ENCODE results near the gene ESYT3.
"Not testable (repeated sequence)": the region's sequence is repeated elsewhere in the genome, so short reads cannot be mapped to it uniquely, and the experiment has no call there.

ESYT3 gene

GRCh38 chr3:138412821-138413551 is 21.4 kb upstream of the ESYT3 start:
- DNase-seq, result no peak

- DNase-seq, result not testable (repeated sequence)
These were observed 18.2 kb upstream of the ESYT3 start for GRCh38 chr3:138416236-138416635.

- DNase-seq, result peak; percentile 51
These were observed 16.8 kb upstream of the ESYT3 start for GRCh38 chr3:138417559-138417982.

- DNase-seq, result no peak
These were observed 15.7 kb upstream of the ESYT3 start for GRCh38 chr3:138418601-138419206.

GRCh38 chr3:138423316-138423715 is 11.1 kb upstream of the ESYT3 start:
- DNase-seq, result no peak

- DNase-seq, result no peak
These were observed 10.1 kb upstream of the ESYT3 start for GRCh38 chr3:138424323-138424722.

- no peak for DNase-seq
These were observed 8.2 kb upstream of the ESYT3 start for GRCh38 chr3:138426211-138426610.

GRCh38 chr3:138426754-138427153 is 7.7 kb upstream of the ESYT3 start:
- not testable (repeated sequence) for DNase-seq

- DNase-seq, result no peak
These were observed 4.8 kb upstream of the ESYT3 start for GRCh38 chr3:138429665-138430064.

GRCh38 chr3:138432576-138433240 is 1.7 kb upstream of the ESYT3 start:
- no peak for DNase-seq

- DNase-seq, result no peak
These were observed 532 bp upstream of the ESYT3 start for GRCh38 chr3:138433892-138434275.

- DNase-seq, result no peak
These were observed 708 bp downstream of the ESYT3 start for GRCh38 chr3:138434875-138435772.

GRCh38 chr3:138435840-138436239 is 1.4 kb downstream of the ESYT3 start:
- DNase-seq, result no peak

- no peak for DNase-seq
These were observed 2.9 kb downstream of the ESYT3 start for GRCh38 chr3:138437281-138437680.

- DNase-seq, result no peak
These were observed 4.5 kb downstream of the ESYT3 start for GRCh38 chr3:138438896-138439295.

- DNase-seq, result no peak
These were observed 5.2 kb downstream of the ESYT3 start for GRCh38 chr3:138439646-138440045.

- DNase-seq, result no peak
These were observed 5.7 kb downstream of the ESYT3 start for GRCh38 chr3:138440121-138440521.

GRCh38 chr3:138440596-138440995 is 6.2 kb downstream of the ESYT3 start:
- DNase-seq, result no peak

GRCh38 chr3:138441256-138441655 is 6.8 kb downstream of the ESYT3 start:
- DNase-seq, result no peak

GRCh38 chr3:138441742-138442141 is 7.3 kb downstream of the ESYT3 start:
- DNase-seq, result no peak

- DNase-seq, result no peak
These were observed 8.0 kb downstream of the ESYT3 start for GRCh38 chr3:138442433-138442832.

- no peak for DNase-seq
These were observed 8.7 kb downstream of the ESYT3 start for GRCh38 chr3:138443091-138443490.

Measured in activated gamma-delta T cell treated with Interleukin-2 at 50 U/mL for 16 hours (primary cell).